Glomerular endothelial cell (primary cell): ENCODE measurements around the gene PCMT1. TPM values are rescaled to one million over a fixed set of nuclear protein-coding genes. Genes with fewer than 3 reads are reported as not detected.
"Not testable (repeated sequence)": the region's sequence is repeated elsewhere in the genome, so short reads cannot be mapped to it uniquely, and the experiment has no call there.

Source experiments
- DNase-seq: peaks from one replicate; pipeline ENCODE4 v3.0.0-alpha.2; 2011; ENCODE audit warnings: low read depth, low spot score; ENCODE audit errors: extremely low read depth
- total RNA-seq: library from RNA; depleted of rRNA; stranded (reverse); fragments of >200 nt; gene quantifications from 2 replicates; pipeline ENCODE4 v1.2.3, GENCODE V29; 2015

Gene PCMT1
- total RNA-seq, 1 donor from 2014 or later, result 101 TPM

GRCh38 chr6:149749082-149749593, 403 bp upstream of the PCMT1 start:
- DNase-seq, result not testable (repeated sequence)

- no peak for DNase-seq
Observed at GRCh38 chr6:149750136-149750609, 632 bp downstream of the PCMT1 start.

GRCh38 chr6:149751239-149751638, 1.7 kb downstream of the PCMT1 start:
- no peak for DNase-seq

DNA sequence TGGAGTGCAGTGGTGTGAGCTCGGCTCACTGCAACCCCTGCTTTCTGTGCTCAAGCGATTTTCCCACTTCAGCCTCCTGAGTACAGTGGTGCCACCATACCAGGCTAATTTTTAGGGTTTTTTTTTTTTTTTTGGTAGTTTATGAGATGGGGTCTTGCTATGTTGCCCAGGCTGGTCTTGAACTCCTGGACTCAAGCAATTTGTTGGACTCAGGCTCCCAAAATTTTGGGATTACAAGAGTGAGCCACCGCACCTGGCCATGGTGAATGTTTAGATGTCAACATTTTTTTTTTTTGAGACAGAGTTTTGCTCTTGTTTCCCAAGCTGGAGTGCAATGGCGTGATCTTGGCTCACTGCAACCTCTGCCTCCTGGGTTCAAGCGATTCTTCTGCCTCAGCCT, 2.4 kb downstream of the PCMT1 start:
- not testable (repeated sequence) for DNase-seq

DNA sequence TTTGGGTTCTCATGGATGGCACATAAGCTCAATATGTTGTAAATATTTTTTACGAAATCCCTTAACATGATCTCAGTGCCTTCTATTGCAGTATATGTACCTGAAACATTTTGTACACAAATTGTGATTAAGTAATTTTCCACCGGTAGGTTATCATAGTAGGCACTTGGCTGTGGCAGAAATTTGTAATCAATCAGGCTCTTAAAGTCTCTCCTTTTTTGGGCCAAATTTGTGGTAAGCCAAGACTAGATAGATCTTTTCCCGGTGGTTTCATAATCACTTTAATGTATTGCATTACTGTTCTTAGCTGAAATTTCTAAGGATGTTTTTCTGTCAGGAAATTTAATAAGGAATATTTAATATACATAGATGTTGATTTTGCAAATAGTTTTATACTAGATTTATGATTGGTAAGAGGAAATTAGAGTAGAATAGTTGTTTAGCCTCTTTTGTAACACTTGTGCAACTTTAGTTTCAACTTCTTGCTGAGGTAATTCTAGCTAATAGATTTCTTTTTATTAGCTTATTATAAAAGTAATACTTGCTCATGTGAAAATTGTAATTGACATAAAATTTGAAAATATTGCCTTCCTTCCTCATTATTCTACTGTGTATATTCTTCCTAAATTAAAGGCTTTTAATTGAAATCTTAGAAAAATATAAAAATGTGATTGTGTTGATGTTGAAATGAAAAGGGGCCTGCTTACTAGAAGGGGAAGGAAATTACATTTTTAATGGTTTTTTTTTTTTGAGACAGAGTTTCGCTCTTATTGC, 3.2 kb downstream of the PCMT1 start:
- no peak for DNase-seq

GRCh38 chr6:149753374-149753637, 3.8 kb downstream of the PCMT1 start:
- DNase-seq, result not testable (repeated sequence)

GRCh38 chr6:149754548-149754947, 5.0 kb downstream of the PCMT1 start:
- DNase-seq, result no peak

- no peak for DNase-seq
Observed at GRCh38 chr6:149755300-149756260, 6.0 kb downstream of the PCMT1 start.

DNA sequence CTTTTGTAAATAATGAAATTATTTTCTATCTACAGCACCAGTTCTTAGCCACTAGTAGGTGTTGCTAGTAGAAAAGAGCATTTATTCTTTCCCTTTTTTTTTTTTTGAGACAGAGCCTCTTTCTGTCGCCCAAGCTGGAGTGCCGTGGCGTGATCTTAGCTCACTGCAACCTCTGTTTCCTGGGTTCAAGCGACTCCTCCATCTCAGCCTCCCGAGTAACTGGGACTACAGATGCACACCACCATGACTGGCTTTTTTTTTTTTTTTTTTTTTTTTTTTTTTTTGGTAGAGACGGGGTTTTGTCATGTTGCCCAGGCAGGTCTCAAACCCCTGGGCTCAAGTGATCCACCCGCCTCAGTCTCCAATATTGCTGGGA, 6.7 kb downstream of the PCMT1 start:
- DNase-seq, result no peak

GRCh38 chr6:149761438-149761837, 11.9 kb downstream of the PCMT1 start:
- DNase-seq, result no peak

- DNase-seq, result no peak
Observed at GRCh38 chr6:149763866-149764265, 14.3 kb downstream of the PCMT1 start.

DNA sequence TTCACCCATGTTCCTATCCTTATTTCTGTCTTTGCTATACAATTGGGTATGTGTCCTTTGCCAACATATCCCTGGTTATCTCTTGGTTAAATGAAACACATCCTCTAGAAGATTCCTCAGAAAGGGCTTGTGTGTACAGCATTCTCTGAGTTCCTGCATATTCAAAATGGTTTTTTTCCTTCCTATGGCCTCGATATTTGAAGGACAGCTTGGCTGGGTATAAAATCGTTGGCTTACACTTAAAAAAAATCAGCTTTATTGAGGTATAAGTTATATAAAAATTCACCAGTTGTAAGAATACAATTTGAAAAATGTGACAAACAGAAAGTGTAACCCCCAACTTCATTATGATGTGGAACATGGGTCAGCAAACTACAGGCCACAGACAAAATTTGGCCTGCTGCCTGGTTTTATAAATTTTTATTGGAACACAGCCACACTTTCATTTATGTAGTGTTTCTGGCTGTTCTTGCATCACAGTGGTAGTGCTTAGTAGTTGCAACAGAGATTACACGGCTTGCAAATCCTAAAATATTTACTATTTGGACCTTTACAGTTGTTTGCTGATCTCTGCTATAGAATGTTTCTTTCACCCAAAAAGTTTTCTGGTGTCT, 16.7 kb downstream of the PCMT1 start:
- no peak for DNase-seq

DNA sequence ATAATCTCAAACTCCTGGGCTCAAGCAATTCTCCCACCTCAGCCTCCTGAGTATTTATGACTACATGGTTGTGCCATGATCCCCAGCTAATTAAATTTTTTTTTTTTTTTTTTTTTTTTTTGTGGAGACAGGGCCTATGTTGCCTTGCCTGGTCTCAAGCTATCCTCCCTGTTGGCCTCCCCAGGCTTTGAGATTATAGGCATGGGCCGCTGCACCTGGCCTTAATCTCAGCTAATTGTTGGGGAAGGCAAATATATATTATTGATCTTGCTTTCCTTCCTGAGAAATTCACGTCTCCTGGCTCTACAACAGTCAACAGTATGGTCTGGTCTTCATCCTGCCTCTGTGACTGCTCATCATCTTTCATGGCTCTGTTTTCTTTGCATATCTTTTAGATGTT, 20.1 kb downstream of the PCMT1 start:
- DNase-seq, result no peak

GRCh38 chr6:149771185-149771584, 21.6 kb downstream of the PCMT1 start:
- no peak for DNase-seq

GRCh38 chr6:149771925-149772324, 22.4 kb downstream of the PCMT1 start:
- no peak for DNase-seq

DNA sequence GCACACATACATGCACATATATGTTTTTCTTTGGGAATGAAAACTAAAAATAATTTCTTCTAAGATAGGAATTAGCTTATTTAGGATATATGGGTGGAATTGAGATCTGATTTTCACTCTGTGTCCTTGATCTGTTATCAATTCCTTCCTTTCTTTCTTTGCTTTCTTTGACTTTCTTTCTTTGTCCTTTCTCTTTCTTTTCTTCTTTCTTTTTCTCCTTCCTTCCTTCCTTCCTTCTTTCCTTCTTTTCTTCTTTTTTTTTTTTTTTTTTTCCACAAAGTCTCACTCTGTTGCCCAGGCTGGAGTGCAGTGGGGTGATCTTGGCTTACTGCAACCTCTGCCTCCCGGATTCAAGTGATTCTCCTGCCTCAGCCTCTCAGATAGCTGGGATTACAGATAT, 28.1 kb downstream of the PCMT1 start:
- no peak for DNase-seq

GRCh38 chr6:149779644-149779963, 30.1 kb downstream of the PCMT1 start:
- DNase-seq, result no peak

DNA sequence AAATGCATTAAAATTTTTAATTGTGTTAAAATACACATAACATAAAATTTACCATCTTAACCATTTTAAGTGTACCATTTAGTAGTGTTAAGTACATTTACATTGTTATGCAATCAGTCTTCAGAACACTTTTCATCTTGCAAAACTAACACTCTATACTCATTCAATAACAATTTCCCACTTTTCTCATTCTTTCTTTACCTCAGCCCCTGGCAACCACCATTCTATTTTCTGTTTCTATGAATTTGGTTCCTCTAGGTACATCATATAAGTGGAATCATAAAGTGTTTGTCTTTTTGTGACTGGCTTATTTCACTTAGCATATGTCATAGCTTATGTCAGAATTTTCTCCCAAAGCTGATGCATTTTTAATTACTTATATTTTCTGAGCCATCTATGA, 32.2 kb downstream of the PCMT1 start:
- DNase-seq, result no peak

- no peak for DNase-seq
Observed at GRCh38 chr6:149782337-149782736, 32.8 kb downstream of the PCMT1 start.

DNA sequence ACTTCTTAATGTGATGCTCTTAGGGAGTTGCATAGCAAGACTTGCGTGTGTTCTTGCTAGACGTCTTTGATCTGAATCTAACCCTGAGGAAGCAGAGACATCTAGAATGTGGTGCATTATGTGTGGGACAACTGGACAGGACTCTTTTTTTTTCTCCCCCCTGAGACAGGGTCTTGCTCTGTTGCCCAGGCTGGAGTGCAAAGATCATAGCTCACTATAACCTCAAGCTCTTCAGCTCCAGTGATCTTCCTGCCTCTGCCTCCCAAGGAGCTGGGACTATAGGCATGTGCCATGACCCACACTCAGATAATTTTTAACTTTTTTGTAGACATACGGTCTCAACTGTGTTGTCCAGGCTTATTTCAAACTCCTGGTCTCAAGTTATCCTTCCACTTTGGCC, 34.0 kb downstream of the PCMT1 start:
- DNase-seq, result no peak

DNA sequence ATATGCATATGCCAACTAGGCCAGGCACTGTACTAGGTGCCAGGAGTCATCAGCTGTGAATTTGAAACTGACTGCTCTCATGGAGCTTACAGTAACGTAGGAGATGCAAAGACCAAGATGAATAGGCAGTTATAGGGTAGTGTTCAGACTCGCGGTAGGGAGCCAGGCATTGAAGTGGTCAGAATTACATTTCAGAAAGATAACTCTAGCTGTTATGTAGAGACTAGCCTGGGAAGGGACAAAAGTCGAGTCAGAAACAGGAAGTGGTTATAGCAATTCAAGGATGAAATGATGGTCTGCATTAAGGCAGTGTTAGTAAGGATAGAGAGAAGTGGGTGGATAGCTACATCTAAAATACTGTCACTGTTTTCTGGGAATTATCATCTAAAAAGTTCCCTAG, 56.6 kb downstream of the PCMT1 start:
- no peak for DNase-seq
